Measurements from ENCODE around the gene DLGAP4. TPM values are rescaled to one million over a fixed set of nuclear protein-coding genes. Genes with fewer than 3 reads are reported as not detected.

Gene DLGAP4
- total RNA-seq, 1 donor from 2014 or later = 99.1 TPM

GRCh38 chr20:36483919-36484808 lies 178.0 kb downstream of the DLGAP4 start:
- Mint-ChIP-seq H3K4me3 (no peak overlapping the region), H3K9me3 (no peaks in the 10 kb centered on the region), H3K27me3 (ENCODE audit: low read depth) (no peaks in the 10 kb centered on the region), H3K4me1 (peaks cover 23% of the 10 kb centered on the region), H3K27ac (peak overlapping the region; percentile 50), H3K36me3 (no peaks in the 10 kb centered on the region)
- TF ChIP-seq CTCF (IDR thresholded peaks at IDR 0.05; ENCODE audit: unreplicated experiment) = no peak
- no peak for DNase-seq (ENCODE audit: low spot score in 2 of 2, unreplicated experiment in 2 of 2)

DNA sequence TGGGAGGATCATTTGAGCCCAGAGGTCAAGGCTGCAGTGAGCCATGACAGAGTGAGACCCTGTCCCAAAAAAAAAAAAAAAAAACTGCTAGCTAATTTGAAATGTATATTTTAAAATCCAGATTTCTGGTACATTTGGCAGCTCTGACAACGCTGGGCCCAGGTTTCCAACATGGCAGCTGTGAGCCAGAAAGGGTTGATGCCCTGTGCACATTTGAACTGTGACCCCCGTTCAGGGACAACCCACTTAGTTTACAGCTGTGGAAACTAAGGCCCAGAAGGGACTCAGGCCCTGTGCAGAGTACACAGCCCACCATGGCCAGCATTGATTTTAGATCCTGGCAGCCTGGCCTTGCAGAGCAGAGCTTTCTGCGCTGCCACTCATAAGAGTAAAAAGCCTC lies 179.1 kb downstream of the DLGAP4 start:
- H3K9me3 Mint-ChIP-seq = no peaks in the 10 kb centered on the region
- H3K4me1 Mint-ChIP-seq = peaks cover 21% of the 10 kb centered on the region
- TF ChIP-seq CTCF (IDR thresholded peaks at IDR 0.05; ENCODE audit: unreplicated experiment) = no peak
- no peak overlapping the region for H3K4me3 Mint-ChIP-seq
- no peaks in the 10 kb centered on the region for H3K27me3 Mint-ChIP-seq (ENCODE audit: low read depth)
- DNase-seq (ENCODE audit: low spot score in 2 of 2, unreplicated experiment in 2 of 2) = no peak
- H3K27ac Mint-ChIP-seq = no peak overlapping the region
- peaks cover 2% of the 10 kb centered on the region for H3K36me3 Mint-ChIP-seq

- no peak for DNase-seq (ENCODE audit: low spot score in 2 of 2, unreplicated experiment in 2 of 2)
- no peak overlapping the region for H3K4me3 Mint-ChIP-seq
- TF ChIP-seq CTCF (IDR thresholded peaks at IDR 0.05; ENCODE audit: unreplicated experiment) = no peak
- H3K27me3 Mint-ChIP-seq (ENCODE audit: low read depth) = no peaks in the 10 kb centered on the region
- H3K27ac Mint-ChIP-seq = peak overlapping the region; percentile 35
- H3K36me3 Mint-ChIP-seq = peaks cover 2% of the 10 kb centered on the region
- no peaks in the 10 kb centered on the region for H3K9me3 Mint-ChIP-seq
- H3K4me1 Mint-ChIP-seq = peaks cover 33% of the 10 kb centered on the region
Measured at GRCh38 chr20:36487069-36487468, 180.9 kb downstream of the DLGAP4 start.

- Mint-ChIP-seq H3K4me1 (peaks cover 30% of the 10 kb centered on the region), H3K9me3 (no peaks in the 10 kb centered on the region), H3K27ac (peak overlapping the region; percentile 9), H3K4me3 (no peak overlapping the region), H3K36me3 (peaks cover 2% of the 10 kb centered on the region), H3K27me3 (ENCODE audit: low read depth) (no peaks in the 10 kb centered on the region)
- TF ChIP-seq CTCF (IDR thresholded peaks at IDR 0.05; ENCODE audit: unreplicated experiment) = no peak
- no peak for DNase-seq (ENCODE audit: low spot score in 2 of 2, unreplicated experiment in 2 of 2)
Measured at GRCh38 chr20:36490191-36490590, 184.1 kb downstream of the DLGAP4 start.

DNA sequence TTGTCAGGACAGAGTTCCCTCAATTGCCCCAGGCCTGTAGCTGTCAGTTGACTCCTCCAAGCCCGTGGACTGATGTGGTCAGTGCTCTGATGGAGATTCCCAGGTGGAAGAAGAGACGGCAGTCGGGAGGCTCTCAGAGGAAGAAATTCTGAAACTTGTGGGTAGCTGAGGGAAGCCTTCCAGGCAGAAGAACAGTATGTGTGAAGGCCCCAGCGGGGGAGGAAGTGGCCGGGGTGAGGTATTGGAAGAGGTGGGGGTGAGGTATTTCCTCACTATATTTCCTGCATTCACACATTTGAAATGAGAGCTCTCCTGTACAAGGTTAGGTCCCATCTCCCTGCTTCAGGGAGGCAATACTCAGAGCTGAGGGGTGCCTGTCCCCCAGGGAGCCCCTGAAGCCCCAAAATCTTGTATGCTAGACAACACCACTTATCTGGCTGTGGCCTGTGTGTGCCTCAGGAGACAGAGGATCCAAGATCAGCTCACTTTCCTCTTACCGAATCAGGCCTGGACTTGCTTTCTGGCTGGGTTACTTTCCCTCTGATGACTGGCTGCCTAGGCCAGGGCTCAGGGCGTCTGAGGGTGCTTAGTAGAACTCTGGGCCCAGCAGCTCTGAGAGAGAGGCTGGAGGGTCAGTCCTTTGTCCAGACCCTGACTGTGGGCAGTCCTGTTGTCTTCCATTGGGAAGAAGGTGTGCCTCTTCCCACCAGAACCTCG lies 185.9 kb downstream of the DLGAP4 start:
- H3K4me3 Mint-ChIP-seq = no peak overlapping the region
- DNase-seq (ENCODE audit: low spot score in 2 of 2, unreplicated experiment in 2 of 2) = no peak
- H3K36me3 Mint-ChIP-seq = peaks cover 5% of the 10 kb centered on the region
- peaks cover 26% of the 10 kb centered on the region for H3K4me1 Mint-ChIP-seq
- no peaks in the 10 kb centered on the region for H3K9me3 Mint-ChIP-seq
- peak overlapping the region; percentile 84 for H3K27ac Mint-ChIP-seq
- no peak for TF ChIP-seq CTCF (IDR thresholded peaks at IDR 0.05; ENCODE audit: unreplicated experiment)
- H3K27me3 Mint-ChIP-seq (ENCODE audit: low read depth) = no peaks in the 10 kb centered on the region

All from mesothelial cell of epicardium (in vitro differentiated cells).